ENCODE measurements around the gene CLCN7.

CLCN7 gene

GRCh38 chr16:1458977-1459341, 15.9 kb downstream of the CLCN7 start:
- no peak for DNase-seq

DNA sequence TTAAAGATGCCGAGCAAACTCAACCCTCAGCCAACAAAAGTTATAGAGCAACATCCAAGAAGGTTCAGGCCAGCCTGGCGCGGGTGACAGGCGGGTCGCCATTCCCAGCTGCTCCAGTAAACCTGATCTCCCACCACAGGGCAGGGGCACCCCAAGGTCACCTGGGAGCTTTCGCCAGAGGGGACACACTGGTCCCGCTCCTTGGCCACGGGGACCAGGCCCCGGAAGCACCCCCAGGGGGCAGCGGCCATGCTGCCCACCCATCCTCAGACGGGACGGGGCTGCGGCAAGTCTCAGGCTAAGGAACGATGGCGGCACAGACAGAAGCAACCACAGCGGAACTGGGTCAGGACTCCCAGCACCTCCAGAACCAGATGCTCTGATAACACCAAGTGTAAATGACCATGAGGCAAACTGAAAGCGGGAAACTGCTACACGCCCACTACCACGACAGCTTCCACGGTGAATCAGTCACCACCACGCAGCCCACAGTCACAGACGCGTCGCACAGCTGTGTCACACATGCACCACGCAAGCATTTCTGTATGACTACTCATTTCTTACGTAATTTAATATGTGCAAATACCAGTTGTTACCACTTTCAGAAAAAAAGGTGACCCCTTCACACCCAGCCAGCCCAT, 16.4 kb downstream of the CLCN7 start:
- peak; percentile 8 to 13 for DNase-seq

DNA sequence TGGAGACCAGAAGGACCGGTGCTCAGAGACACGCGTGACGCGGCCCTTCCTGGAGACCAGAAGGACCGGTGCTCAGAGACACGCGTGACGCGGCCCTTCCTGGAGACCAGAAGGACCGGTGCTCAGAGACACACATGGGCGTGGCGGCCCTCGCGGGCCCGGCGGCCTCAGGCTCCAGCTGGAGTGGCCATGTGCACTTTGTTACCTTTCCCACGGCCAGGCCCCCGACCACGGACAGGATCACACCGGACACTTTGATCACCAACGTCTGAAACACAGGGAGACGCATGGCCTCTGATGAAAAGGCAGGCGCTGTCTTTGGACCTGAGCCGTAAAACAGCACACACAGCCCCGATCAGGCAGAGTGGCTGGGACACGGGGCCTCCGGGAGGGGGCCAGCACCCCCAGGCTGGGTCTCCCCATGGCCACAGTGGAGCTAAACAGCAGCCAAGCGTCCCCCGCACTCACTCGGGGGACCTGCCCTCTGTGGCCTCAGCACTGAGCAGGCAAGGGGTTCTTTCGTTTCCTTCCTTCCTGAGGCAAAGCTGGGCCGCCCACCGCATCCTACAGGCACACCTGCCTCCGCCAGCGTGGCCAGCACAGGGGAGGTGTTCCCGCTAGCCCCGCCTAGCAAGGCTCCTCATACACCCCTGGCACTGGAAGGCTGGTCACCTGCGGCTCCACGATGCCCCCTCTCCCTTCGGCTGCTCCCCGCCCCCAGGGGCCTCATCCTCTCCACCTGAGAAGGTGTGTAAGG, 17.2 kb downstream of the CLCN7 start:
- no peak for DNase-seq

DNA sequence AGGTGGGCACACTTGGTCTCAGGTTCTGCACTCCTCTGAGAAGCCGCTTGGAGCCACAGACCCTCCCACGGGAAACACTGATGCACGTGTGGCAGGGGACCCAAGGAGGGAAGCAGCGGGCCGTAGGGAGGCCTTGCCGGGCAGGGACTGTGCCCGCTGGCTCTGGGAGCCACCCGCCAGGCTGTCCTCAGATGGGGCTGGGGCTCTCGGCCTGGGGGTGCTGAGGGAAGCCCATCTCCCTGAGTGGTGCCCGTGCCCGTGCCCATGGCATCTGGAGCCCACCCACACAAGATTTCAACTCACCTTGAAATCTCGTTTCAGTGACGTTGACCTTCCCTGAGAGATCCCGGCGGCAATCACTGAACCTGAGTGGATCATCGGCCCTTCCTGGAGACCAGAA, 17.9 kb downstream of the CLCN7 start:
- DNase-seq = no peak

DNA sequence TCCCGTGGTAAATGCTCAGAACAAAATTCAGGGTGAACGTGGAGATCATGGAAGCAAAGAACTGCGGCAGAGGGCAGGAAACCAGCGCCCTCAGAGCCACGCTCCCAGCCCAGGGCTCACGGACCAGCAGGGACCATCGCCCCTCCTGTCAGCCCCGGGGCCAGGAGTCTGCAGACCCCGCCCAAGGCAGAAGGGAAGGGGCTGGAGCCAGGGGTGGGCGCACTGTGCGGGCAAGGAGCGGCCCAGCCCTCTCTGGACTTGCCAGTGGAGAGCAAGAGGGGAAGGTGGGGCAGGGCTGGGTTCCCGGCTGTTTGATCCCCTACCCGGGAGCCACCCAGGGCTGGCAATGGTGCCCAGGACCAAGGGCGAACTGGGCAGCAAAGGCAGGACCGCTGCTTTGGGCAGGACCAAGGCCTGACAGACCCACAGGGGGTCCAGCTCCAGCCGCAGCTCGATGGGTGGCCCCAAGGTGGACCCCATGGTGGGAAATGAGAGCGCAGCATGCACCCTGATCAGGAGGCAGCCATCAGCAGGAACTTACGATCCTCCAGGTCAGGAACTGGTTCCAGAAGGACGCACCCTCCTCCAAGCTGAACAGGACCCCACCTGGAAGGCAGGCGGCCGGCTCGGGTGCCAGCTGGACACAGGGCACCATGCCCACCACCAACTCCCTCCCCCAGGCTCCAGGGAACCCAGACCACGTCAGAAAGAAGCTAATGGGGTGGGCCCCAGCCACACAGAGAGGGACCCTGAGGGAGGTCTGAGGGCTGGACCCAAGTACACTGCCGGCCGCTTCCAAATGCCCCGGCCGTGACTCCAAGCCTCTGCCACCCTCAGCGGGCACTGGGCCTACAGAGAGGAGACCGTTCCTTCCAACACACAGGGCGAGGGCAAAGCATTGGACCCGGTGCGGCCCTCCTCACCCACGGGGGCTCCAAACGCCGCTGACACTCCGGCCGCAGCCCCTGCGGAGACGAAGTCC, 19.3 kb downstream of the CLCN7 start:
- no peak for DNase-seq

DNA sequence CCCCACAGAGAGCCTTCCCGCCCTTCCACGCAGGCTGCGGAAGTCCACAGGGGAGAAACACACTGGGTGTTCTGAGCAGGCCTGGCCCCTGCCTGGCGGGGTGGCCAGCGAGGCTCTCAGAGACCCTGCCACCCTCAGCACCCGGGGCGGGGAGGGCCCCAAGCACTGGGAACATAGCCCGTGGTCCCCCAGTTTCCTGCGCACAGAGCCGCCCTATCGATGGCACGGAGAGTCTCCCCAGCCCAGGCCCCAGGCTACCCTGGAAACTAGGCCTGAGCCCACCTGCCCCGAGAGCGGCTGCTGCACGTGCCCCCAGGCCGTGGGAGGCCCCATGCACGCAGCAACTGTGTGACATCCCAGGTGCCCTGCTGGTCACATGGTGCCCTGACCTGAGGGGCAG, 20.3 kb downstream of the CLCN7 start:
- DNase-seq = no peak

DNA sequence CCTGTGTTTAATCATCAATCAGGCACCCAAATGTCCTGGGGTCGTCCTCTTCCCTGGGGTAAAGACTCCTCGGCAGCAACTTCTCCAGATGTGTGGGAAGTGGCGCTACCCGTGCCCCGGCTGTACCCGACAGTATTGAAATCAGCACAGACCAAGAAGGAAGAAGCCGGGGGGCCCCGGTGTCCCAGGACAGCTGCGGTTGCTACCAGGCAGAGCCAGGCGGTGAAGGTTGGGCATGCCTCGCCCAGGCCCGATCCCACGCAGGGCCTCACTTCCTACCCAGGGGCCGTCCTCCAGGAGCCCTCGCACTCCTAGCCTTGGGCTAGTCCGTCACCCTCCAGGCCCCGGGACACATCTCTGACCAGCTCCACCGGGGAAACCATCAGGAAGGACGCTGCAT, 21.5 kb downstream of the CLCN7 start:
- DNase-seq = no peak

DNA sequence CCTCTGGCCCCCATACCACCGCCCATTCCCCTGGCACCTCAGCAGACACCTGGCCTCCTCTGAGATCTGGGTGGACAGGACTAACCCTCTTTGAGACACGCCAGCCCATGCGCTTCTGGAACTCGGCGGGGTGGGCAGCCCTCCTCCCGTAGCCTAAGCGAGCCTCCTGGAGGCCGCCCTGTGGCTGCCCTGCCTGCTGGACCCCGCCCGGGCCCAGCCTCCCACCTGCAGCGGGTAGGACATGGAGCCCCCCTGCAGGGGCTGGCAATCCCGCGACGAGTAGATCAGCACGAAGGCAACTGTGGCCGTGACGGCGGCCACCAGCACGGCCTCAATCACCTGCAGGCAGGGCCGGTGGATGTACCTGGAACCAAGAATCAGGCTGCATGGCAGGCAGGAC, 22.3 kb downstream of the CLCN7 start:
- no peak for DNase-seq

- DNase-seq = no peak
Measured at GRCh38 chr16:1451702-1452392, 23.0 kb downstream of the CLCN7 start.

GRCh38 chr16:1450841-1451240, 24.0 kb downstream of the CLCN7 start:
- no peak for DNase-seq

DNA sequence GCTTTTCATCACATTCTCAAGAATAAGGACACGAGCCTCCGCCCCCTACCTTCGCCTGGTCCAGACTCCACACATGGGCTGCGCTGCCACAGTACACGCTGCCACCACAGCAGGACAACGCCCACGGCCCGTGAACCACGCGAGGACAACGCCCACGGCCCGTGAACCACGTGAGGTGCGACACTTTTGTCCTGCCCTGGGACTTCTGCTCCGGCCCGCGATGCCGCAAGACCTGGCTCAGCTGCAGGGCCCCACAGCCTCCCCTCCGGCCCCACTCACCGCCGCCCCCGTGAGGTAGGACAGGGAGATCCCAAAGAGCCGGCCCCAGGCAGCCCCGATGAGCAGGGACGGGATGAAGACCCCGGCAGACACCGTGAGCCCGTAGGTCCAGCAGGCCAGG, 24.6 kb downstream of the CLCN7 start:
- no peak for DNase-seq

DNA sequence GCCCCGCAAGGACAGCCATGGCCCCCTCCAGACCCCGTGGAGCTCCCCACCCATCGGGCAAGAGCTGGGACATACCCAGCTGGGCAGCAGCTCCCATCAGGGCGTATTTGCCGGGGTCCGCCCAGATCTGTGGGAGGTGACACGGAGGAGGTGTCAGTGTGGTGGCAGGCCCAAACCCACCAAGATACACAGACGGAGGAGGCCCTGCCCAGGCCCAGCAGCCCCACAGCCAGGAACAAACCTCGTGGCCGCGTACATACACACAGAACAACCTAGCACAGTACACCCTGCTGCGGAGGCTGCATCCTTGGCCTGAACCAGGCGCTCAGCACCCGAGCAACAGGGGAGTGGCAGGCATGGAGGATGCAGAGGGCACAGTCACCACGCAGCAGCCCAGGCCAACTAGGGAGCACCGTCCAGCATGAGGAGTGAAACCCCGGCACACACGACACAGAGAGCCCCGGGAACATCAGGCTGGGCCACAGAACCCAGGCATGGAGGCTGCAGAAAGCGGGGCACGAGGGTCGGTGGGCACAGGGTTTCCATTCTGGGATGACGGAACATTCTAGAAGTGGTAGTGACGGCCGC, 25.5 kb downstream of the CLCN7 start:
- DNase-seq = no peak

- DNase-seq = no peak
Measured at GRCh38 chr16:1448536-1449116, 26.2 kb downstream of the CLCN7 start.

DNA sequence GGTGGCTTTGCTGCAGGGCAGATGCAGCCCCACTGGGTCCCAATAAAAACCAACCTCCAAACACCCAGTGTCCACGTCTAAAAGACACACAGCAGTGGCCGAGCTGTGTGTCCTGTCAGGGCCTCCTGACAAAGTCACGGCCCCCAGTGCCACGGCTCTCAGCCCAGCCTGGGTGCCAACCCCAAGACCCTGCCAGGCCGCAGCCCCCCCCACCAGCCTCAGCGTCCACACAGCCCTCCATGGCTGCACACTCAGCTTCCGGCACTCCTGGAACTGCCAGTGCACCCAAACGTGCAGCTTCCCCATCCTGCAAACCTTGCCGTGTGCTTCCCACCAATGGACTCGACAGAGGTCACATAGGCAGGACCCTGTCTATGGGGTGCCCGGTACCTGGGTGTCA, 26.9 kb downstream of the CLCN7 start:
- DNase-seq = no peak

DNA sequence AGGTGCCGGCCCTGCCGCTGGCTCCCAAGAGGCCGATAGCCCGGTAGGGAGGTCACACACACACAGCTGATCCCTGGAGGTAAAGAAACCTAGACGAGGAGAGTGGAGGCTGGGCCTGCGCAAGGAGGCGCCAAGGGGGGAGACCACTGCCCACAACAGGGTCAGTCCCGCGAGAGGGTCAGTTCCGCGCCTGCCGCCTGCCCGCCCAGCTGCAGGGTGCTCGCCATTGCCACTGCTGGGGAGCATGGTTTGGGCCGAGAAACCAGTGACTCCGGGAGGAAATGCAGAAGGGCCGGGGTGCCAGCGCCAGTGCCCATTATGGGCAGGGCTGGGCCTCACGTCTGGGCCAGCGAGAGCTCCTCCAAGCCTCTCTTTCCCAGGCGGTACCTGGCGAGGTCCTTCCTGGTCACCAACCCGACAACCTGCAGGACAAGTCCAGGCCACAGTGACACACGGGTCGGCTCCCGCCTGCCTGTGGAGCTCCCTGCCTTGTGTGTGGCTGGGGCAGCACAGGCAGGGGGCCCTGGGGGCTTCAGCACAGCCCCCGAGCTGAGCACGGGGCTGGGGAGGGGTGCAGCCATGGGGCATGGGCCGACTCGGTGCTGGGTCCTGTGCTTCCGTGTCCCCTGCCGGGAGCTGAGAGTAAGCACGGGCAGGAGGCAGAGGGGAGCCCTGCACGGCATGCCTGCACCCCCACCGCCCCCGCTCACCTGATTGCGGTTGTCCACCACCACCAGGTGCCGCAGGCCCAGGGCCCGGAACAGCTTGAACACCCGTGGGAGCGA, 28.3 kb downstream of the CLCN7 start:
- DNase-seq = no peak

- no peak for DNase-seq
Measured at GRCh38 chr16:1445518-1446203, 29.2 kb downstream of the CLCN7 start.

- DNase-seq = no peak
Measured at GRCh38 chr16:1444730-1445517, 29.9 kb downstream of the CLCN7 start.

DNA sequence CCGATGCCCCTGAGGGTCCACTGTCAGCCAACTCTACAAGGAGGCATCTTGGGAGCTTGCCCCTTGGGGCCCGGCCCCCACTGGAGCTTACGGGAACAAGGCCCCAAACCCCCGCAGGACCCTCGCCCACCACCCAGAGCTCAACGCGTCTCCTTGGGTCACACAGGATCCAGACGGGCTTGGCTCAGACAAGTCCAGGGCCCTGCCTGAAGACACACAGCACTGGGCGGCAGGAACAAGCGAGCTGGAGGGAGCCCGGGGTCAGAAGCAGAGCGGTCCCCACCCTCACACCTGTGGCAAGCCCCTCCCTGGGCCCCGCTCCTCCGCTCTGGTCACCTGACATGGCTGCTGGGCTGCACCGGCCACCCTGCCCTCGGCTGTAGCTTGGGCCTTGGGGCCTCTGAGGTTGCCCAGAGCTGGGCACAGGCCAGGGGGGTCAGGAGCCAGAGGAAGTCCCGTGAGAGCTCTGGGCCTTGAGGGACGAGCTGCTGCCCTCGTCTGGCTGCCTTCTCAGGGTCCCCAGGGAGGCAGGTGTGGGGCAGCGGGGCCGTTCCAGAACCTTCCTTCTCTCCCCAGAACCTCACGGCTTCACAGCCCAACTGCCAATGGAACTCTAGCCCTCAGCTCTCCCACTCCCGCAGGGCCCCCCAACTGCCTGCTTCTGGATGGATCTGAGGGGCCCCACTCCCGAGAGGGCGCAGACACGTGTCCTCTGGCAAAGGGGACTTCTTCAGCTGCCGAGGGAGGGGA, 30.7 kb downstream of the CLCN7 start, which contains the start of gene CCDC154:
Gene CCDC154, minus strand, starts transcription at position 577 of the 750 bp plus-strand sequence. Its CDS starts 234 bp downstream, at position 343.
- no peak for DNase-seq

- no peak for DNase-seq
Measured at GRCh38 chr16:1443403-1443973, 31.3 kb downstream of the CLCN7 start.
